CD4-positive, alpha-beta T cell (primary cell): Measurements from ENCODE around the gene DOCK6. TPM values are rescaled to one million over a fixed set of nuclear protein-coding genes. Genes with fewer than 3 reads are reported as not detected.

Source experiments
- ATAC-seq: fragments of 200-7000 bp; cut with Tn5 transposase; one replicate; pipeline ENCODE4 v1.10.0; 2022; ENCODE audit warnings: mild to moderate bottlenecking; ENCODE audit not compliant: poor library complexity
- CTCF ChIA-PET: fragments of 350-600 bp; sonication (Branson Sonifier 250); formaldehyde crosslinking; loops from one replicate; lab custom pipeline; 2021; ENCODE audit warnings: antibody characterized with exemption, inconsistent platforms; lab: Charles Lee
- POLR2A ChIA-PET: fragments of 350-600 bp; sonication (Branson Sonifier 250); formaldehyde crosslinking; loops from one replicate; lab custom pipeline; 2021; ENCODE audit warnings: antibody characterized with exemption, inconsistent platforms; lab: Charles Lee
- DNase-seq, 14 experiments: peaks; one replicate each; pipeline ENCODE4 v3.0.0-alpha.2; 2013 to 2020; ENCODE audit warnings: mixed read lengths in 2 of 14
- H3K27ac ChIP-seq, 2 donors: one replicate each; pipeline versions ENCODE4 v1.5.1 to v1.7.0; 2013; ENCODE audit warnings: low read length in 2 of 2, low read depth in 1 of 2, mild to moderate bottlenecking in 1 of 2
- H3K27me3 ChIP-seq, 2 experiments: 1 replicate in 1 of 2; 2 replicates in 1 of 2; pipeline versions ENCODE4 v1.6.1 to v1.7.0; 2013; ENCODE audit warnings: low read length in 2 of 2, control low read depth in 1 of 2, mild to moderate bottlenecking in 1 of 2, moderate library complexity in 1 of 2; ENCODE audit not compliant: insufficient read depth in 2 of 2, control insufficient read depth in 1 of 2
- H3K36me3 ChIP-seq: one replicate; pipeline ENCODE4 v1.6.1; 2013; ENCODE audit warnings: low read length, control low read depth; ENCODE audit not compliant: insufficient read depth
- H3K4me1 ChIP-seq: one replicate; pipeline ENCODE4 v1.6.1; 2013; ENCODE audit warnings: low read length, control low read depth; ENCODE audit not compliant: insufficient read depth
- H3K4me3 ChIP-seq: one replicate; pipeline ENCODE4 v1.5.1; 2013; ENCODE audit warnings: mild to moderate bottlenecking, low read length, moderate library complexity
- H3K9me3 ChIP-seq, 2 experiments: 1 replicate in 1 of 2; 2 replicates in 1 of 2; pipeline versions ENCODE4 v1.6.1 to v1.7.0; 2013; ENCODE audit warnings: low read length in 2 of 2, mild to moderate bottlenecking in 2 of 2, control low read depth in 1 of 2, moderate library complexity in 1 of 2; ENCODE audit not compliant: control insufficient read depth in 1 of 2, insufficient read depth in 1 of 2
- H3K27ac Mint-ChIP-seq: one replicate; pipeline ENCODE4 v1.8.0; 2020; ENCODE audit warnings: mixed read lengths
- H3K27me3 Mint-ChIP-seq: one replicate; pipeline ENCODE4 v1.8.0; 2021; ENCODE audit warnings: mixed read lengths
- H3K36me3 Mint-ChIP-seq: one replicate; pipeline ENCODE4 v1.8.0; 2021; ENCODE audit warnings: low read depth, mixed read lengths
- H3K4me1 Mint-ChIP-seq: one replicate; pipeline ENCODE4 v1.8.0; 2021; ENCODE audit warnings: low read depth, mixed read lengths
- H3K4me3 Mint-ChIP-seq: one replicate; pipeline ENCODE4 v1.8.0; 2020; ENCODE audit warnings: mild to moderate bottlenecking, mixed read lengths
- H3K9me3 Mint-ChIP-seq: one replicate; pipeline ENCODE4 v1.8.0; 2020; ENCODE audit warnings: mixed read lengths
- intact Hi-C, 2 experiments: fragments of 100-400 bp; cut with DNase I in 1 of 2; cut with micrococcal nuclease in 1 of 2; formaldehyde crosslinking; loops; one replicate each; pipeline versions ENCODE4 v1.15.1 to v1.9.0; 2023 to 2025; cut with DNase I, micrococcal nuclease
- total RNA-seq, 174 experiments: library from RNA in 2 of 174; stranded (reverse) in 2 of 174; gene quantifications; one replicate each; pipeline ENCODE4 v1.2.3 and lab custom pipeline; 2021 to 2026
- TF ChIP-seq, protein P1 (sequence below): fragments of 200-600 bp; IDR thresholded peaks from one replicate; pipeline ENCODE4 v1.8.0; 2022; ENCODE audit warnings: antibody characterized with exemption, mild to moderate bottlenecking

Gene DOCK6
- total RNA-seq, 2 experiments from 2014 or later, result 0.14 to 0.38 TPM

DNA sequence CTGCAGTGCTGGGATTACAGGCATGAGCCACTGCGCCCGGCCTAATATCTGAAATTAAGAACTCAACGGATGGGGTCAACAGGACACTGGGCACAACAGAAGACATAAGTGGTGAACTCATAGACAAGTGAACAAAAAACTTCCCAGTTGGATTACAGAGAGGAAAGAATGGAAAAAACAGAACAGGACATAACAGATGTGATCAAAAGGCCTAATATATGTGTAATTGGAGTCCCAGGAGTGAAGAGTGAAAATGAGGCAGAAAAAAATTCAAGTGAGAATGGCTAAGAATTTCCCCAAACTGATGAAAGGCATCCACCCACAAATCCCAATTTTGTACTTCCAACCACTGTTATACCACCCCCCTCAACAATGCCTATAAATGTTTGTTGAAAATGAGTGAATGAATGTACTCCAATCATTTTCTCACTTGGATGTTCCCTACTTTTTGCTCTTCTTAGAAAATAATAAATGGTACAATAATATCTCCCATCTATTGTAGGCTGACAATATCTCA is 41.2 kb downstream of the DOCK6 start:
- no peaks in the 10 kb centered on the region for H3K27me3 ChIP-seq
- no peak for DNase-seq
- no peak for ATAC-seq
- Mint-ChIP-seq H3K4me3 (no peak overlapping the region), H3K36me3 (no peaks in the 10 kb centered on the region), H3K27me3 (no peaks in the 10 kb centered on the region), H3K27ac (no peak overlapping the region), H3K9me3 (peaks cover 16% of the 10 kb centered on the region), H3K4me1 (no peaks in the 10 kb centered on the region)
- ChIA-PET CTCF (no interaction called here), POLR2A (no interaction called here)
- no peak overlapping the region for H3K27ac ChIP-seq
- peaks cover 10 to 28% of the 10 kb centered on the region in 2 experiments for H3K9me3 ChIP-seq
- TF ChIP-seq, protein P1, sequence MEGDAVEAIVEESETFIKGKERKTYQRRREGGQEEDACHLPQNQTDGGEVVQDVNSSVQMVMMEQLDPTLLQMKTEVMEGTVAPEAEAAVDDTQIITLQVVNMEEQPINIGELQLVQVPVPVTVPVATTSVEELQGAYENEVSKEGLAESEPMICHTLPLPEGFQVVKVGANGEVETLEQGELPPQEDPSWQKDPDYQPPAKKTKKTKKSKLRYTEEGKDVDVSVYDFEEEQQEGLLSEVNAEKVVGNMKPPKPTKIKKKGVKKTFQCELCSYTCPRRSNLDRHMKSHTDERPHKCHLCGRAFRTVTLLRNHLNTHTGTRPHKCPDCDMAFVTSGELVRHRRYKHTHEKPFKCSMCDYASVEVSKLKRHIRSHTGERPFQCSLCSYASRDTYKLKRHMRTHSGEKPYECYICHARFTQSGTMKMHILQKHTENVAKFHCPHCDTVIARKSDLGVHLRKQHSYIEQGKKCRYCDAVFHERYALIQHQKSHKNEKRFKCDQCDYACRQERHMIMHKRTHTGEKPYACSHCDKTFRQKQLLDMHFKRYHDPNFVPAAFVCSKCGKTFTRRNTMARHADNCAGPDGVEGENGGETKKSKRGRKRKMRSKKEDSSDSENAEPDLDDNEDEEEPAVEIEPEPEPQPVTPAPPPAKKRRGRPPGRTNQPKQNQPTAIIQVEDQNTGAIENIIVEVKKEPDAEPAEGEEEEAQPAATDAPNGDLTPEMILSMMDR, result no peak
- intact Hi-C loops, result no loop called here
- no peak overlapping the region for H3K4me3 ChIP-seq
- H3K36me3 ChIP-seq, result no peaks in the 10 kb centered on the region
- no peaks in the 10 kb centered on the region for H3K4me1 ChIP-seq

DNA sequence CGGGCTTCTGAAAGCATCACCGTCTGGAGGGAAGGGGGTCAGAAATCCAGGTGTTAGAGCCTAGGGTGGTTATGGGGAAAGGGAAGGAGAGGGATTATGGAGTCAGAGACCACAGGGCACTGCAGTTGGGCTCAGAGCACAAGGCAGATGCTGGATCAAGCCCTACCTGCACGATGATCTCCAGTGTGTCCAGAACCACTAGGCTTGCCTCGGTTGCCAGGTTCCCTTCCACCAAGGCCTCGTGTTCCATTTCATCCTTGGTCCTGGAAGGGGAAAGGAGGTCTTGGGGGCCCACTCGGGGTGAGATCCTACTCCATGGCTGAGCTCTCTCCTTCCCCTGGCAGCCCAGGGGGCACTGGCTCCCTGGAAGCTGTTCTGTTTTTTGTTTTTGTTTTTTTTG is 47.9 kb downstream of the DOCK6 start:
- no peak overlapping the region for H3K27ac Mint-ChIP-seq
- no peaks in the 10 kb centered on the region for H3K4me1 ChIP-seq
- POLR2A ChIA-PET, result no interaction called here
- ATAC-seq (no peak), DNase-seq (no peak)
- CTCF ChIA-PET, result no interaction called here
- H3K9me3 Mint-ChIP-seq, result no peaks in the 10 kb centered on the region
- H3K27me3 ChIP-seq, result peaks cover 0 to 3% of the 10 kb centered on the region in 2 experiments
- TF ChIP-seq, protein P1, result no peak
- intact Hi-C loops, result no loop called here
- H3K27me3 Mint-ChIP-seq, result no peaks in the 10 kb centered on the region
- no peak overlapping the region for H3K27ac ChIP-seq
- no peaks in the 10 kb centered on the region for H3K36me3 Mint-ChIP-seq
- no peaks in the 10 kb centered on the region for H3K4me1 Mint-ChIP-seq
- H3K9me3 ChIP-seq, result peaks cover 0 to 9% of the 10 kb centered on the region in 2 experiments
- no peak overlapping the region for H3K4me3 Mint-ChIP-seq
- H3K4me3 ChIP-seq, result no peak overlapping the region
- H3K36me3 ChIP-seq, result no peaks in the 10 kb centered on the region

DNA sequence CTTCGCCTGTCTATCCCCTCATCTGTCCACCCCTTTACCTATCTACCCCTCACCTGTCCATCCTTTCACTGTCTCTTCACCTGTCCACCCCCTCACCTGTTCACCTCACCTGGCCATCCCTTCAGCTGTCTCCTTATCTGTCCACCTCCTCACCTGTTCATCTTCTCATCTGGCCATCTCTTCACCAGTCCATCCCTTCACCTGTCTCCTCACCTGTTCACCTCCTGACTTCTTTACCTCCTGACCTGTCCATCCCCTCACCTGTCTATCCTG is 51.7 kb downstream of the DOCK6 start:
- Histone ChIP-seq H3K36me3 (no peaks in the 10 kb centered on the region), H3K4me3 (no peak overlapping the region), H3K4me1 (no peaks in the 10 kb centered on the region), H3K27me3 (peaks cover 0 to 3% of the 10 kb centered on the region in 2 experiments), H3K9me3 (no peaks in the 10 kb centered on the region), H3K27ac (no peak overlapping the region)
- no peak overlapping the region for H3K4me3 Mint-ChIP-seq
- POLR2A ChIA-PET, result no interaction called here
- TF ChIP-seq, protein P1, result no peak
- CTCF ChIA-PET, result no interaction called here
- no peak for DNase-seq
- no peaks in the 10 kb centered on the region for H3K4me1 Mint-ChIP-seq
- H3K27me3 Mint-ChIP-seq, result no peaks in the 10 kb centered on the region
- H3K27ac Mint-ChIP-seq, result no peak overlapping the region
- intact Hi-C loops, result no loop called here
- ATAC-seq, result no peak
- no peaks in the 10 kb centered on the region for H3K36me3 Mint-ChIP-seq
- H3K9me3 Mint-ChIP-seq, result no peaks in the 10 kb centered on the region
